ENCODE data around the gene RIMS4. TPM values are rescaled to one million over a fixed set of nuclear protein-coding genes. Genes with fewer than 3 reads are reported as not detected.

The RIMS4 gene
- total RNA-seq, 1 experiment from 2014 or later: 4.0 TPM

- H3K27ac ChIP-seq (ENCODE audit: low read length): peak overlapping the region; percentile 73; the same call in 1 of the 2 replicates
- no TSS peak for BruUV-seq (replicated peaks)
- ATAC-seq: no peak
- intact Hi-C loops (cut with micrococcal nuclease; ENCODE audit: unreplicated experiment) (no loop called here), in situ Hi-C loops (cut with HindIII; ENCODE audit: low pct_unique_long_range_greater_than_20kb, low sequenced_read_pairs) (no loop called here)
- no peaks in the 10 kb centered on the region for H3K27me3 ChIP-seq (ENCODE audit: control insufficient read depth, insufficient read depth, low read length)
- peaks cover 26% of the 10 kb centered on the region for H3K4me1 ChIP-seq (ENCODE audit: control insufficient read depth, insufficient read depth, low read length)
- no peak for TF ChIP-seq TCF7L2 (IDR thresholded peaks at IDR 0.05; ENCODE audit: low read depth, low read length)
- TF ChIP-seq REST (IDR thresholded peaks at IDR 0.05; ENCODE audit: insufficient read depth in 1 of 2, low read depth in 2 of 2, low read length in 1 of 2): no peak
- no peak for TF ChIP-seq CTCF (IDR thresholded peaks at IDR 0.05)
- TF ChIP-seq POLR2AphosphoS5 (IDR thresholded peaks at IDR 0.05; ENCODE audit: low read depth, low read length): no peak
- TF ChIP-seq SIN3A (IDR thresholded peaks at IDR 0.05; ENCODE audit: borderline replicate concordance, insufficient read depth, low read depth, low read length): no peak
- no peaks in the 10 kb centered on the region for H3K36me3 ChIP-seq (ENCODE audit: control insufficient read depth, insufficient read depth, low read length)
- no peak for DNase-seq (ENCODE audit: low read depth, low spot score)
- POLR2A ChIA-PET: interaction anchor here (0.6 to 1.0 kb wide), 2 partner anchors 34 to 41 kb away, joined by 4 read pairs; no protein-coding TSS in a partner anchor
- CTCF ChIA-PET: no interaction called here
- H3K4me3 ChIP-seq (ENCODE audit: low read depth in 2 of 2, low read length in 2 of 2): no peak overlapping the region
- H3K9me3 ChIP-seq (ENCODE audit: control insufficient read depth, insufficient read depth, low read depth, low read length): no peaks in the 10 kb centered on the region
Measured at GRCh38 chr20:44742304-44743079, 67.9 kb downstream of the RIMS4 start.

- intact Hi-C loops (cut with micrococcal nuclease; ENCODE audit: unreplicated experiment): no loop called here
- no peak for DNase-seq (ENCODE audit: low read depth, low spot score)
- BruUV-seq (replicated peaks): no TSS peak
- Histone ChIP-seq H3K27ac (ENCODE audit: low read length) (no peak overlapping the region), H3K27me3 (ENCODE audit: control insufficient read depth, insufficient read depth, low read length) (no peaks in the 10 kb centered on the region), H3K4me1 (ENCODE audit: control insufficient read depth, insufficient read depth, low read length) (peaks cover 17% of the 10 kb centered on the region), H3K4me3 (ENCODE audit: low read depth in 2 of 2, low read length in 2 of 2) (no peak overlapping the region), H3K36me3 (ENCODE audit: control insufficient read depth, insufficient read depth, low read length) (no peaks in the 10 kb centered on the region), H3K9me3 (ENCODE audit: control insufficient read depth, insufficient read depth, low read depth, low read length) (no peaks in the 10 kb centered on the region; the same call in 1 of the 2 replicates)
- no peak for TF ChIP-seq TCF7L2 (IDR thresholded peaks at IDR 0.05; ENCODE audit: low read depth, low read length)
- TF ChIP-seq SIN3A (IDR thresholded peaks at IDR 0.05; ENCODE audit: borderline replicate concordance, insufficient read depth, low read depth, low read length): no peak
- TF ChIP-seq POLR2AphosphoS5 (IDR thresholded peaks at IDR 0.05; ENCODE audit: low read depth, low read length): no peak
- no peak for TF ChIP-seq REST (IDR thresholded peaks at IDR 0.05; ENCODE audit: insufficient read depth in 1 of 2, low read depth in 2 of 2, low read length in 1 of 2)
- TF ChIP-seq CTCF (IDR thresholded peaks at IDR 0.05): no peak
- in situ Hi-C loops (cut with HindIII; ENCODE audit: low pct_unique_long_range_greater_than_20kb, low sequenced_read_pairs): no loop called here
- ATAC-seq: no peak
- CTCF ChIA-PET: no interaction called here
- POLR2A ChIA-PET: no interaction called here
Measured at GRCh38 chr20:44739942-44740341, 70.4 kb downstream of the RIMS4 start.
